DOHH2 (cell line): Measurements from ENCODE around the gene RPS6KL1.

Experiments
- CTCF ChIP-seq: fragments of 200-600 bp; sonication (generic); IDR thresholded peaks from one replicate; pipeline ENCODE4 v1.5.1; 2014; ENCODE audit warnings: antibody characterized with exemption, mild to moderate bottlenecking, low read depth, low read length; ENCODE audit not compliant: poor library complexity, severe bottlenecking
- EZH2phosphoT487 ChIP-seq: fragments of 200-600 bp; sonication (generic); IDR thresholded peaks from 2 replicates; pipeline ENCODE4 v1.6.1; 2017; ENCODE audit warnings: borderline replicate concordance, mild to moderate bottlenecking, antibody characterized with exemption, low read length, moderate library complexity, mixed read lengths

- TF ChIP-seq CTCF (no peak), EZH2phosphoT487 (no peak)
These were observed 38.3 kb upstream of the RPS6KL1 start for GRCh38 chr14:74961238-74961911.
